Activated naive CD8-positive, alpha-beta T cell treated with anti-CD3 and anti-CD28 coated beads, Interleukin-2, amount 50 U/mL, for 16 hours (primary cell): ENCODE data around the gene FAM9C.

Source experiments
- DNase-seq: peaks from one replicate; pipeline ENCODE4 v3.0.0-alpha.2; 2020; ENCODE audit warnings: low read depth, low spot score

FAM9C gene

DNA sequence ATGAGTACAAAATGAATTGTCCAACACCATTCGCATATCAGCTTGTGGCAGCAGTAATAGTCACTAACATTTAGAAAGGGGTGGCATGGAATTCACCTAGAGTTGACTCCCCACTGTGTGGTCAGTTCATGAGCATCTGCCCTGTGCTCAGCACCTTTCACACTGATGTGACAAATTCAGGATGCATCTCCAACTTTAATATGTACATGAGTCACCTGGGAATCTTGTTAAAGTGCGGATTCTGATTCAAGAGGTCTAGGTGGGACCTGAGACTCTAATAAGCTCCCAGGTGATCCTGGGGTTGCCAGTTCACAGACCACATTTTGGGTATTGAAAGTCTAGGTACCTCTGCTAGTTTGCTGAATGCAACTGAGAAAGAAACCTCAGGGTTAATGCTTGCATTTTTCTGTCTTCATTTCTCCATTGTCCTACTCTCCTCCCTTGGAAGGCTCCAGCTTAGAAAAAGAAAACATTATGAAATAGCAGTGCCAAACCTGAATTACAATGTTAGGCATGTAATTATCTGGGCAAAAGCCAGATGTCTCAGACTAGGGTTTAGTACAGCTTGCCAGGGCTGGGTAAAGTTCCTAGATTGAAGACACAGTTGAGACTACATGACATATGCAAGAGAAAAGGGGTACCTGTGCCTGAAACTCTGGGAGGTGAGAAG is 36.8 kb downstream of the FAM9C start:
- DNase-seq = no peak

- no peak for DNase-seq
Observed at GRCh38 chrX:13005661-13006473, 38.6 kb downstream of the FAM9C start.

GRCh38 chrX:13001961-13002671 is 42.3 kb downstream of the FAM9C start:
- no peak for DNase-seq

DNA sequence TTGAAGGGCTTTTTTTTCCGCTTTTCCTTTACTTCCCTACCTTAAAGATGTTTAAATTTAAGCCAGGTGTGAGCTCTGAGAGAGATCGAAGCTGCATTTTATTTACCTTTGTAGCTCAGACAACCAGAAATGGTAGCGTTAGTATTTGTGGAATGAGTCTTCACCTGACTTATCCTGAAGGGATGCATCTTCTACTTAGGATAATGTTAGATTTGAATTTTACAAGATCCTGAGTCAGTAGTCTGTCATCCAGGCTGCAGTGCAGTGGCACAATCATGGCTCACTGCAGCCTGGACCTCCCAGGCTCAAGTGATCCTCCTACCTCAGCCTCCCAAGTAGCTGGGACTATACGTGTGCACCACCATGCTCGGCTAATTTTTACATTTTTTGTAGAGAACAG is 43.3 kb downstream of the FAM9C start:
- no peak for DNase-seq

DNA sequence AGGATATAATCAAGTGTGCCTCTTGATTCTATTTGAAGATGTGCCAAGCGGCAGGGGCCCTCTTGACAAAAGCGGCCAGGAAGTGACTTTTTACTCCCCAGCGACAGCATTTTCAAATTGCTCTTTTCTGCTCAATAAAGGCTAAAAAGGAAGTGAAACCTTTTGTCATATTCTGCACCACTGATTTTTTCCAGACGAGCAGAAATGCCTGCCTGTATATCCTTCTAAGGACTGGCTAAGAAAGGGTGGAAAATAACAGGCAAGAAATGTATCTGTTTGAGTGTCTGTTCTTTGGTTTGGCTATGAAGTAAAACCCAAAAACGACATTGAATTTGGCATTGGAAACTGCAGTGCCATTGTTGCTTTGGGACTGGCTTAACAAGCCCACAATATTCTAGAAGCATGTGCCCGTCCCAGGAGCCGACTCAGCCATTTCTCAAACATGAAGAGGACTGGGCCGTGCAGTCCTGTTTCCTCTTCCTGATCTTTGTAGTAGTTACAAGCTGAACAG is 44.1 kb downstream of the FAM9C start:
- no peak for DNase-seq

GRCh38 chrX:12999422-12999821 is 45.0 kb downstream of the FAM9C start:
- no peak for DNase-seq

DNA sequence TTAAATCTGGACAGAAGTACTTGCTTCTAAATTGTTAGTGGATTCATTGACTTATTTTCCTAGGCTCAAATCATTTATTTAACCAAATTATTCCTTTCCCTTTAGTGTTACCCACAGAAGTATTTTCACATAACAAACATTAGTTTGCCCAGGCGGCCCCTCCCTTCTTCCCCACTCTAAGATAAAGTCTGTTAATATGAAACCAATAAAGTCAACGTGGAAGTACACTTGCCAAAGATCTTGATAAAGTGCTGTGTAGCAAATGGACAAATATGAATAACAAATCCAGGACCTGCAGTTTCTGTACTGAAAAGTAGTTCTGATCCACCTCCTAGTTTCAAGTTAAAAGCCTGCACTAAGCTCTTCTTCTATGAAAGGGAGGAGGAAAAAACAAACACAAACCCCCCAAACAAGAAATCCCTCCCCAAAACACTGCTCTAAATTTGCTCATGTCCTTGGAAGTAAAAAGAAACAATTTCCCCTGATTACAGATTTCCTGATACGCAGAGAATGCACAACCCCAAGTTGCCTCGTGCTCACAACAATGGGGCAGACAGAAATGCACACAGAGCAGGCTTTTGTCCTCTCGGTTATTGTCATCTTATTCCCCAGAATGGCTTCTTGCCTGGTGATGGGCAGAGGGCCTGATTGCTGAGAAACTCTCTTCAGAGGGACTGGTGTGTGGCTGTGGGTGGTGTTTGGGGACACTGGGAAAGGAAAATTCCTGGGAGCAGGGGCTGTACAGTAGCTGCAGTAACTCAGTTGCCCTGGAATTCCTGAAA is 46.3 kb downstream of the FAM9C start:
- DNase-seq = no peak

DNA sequence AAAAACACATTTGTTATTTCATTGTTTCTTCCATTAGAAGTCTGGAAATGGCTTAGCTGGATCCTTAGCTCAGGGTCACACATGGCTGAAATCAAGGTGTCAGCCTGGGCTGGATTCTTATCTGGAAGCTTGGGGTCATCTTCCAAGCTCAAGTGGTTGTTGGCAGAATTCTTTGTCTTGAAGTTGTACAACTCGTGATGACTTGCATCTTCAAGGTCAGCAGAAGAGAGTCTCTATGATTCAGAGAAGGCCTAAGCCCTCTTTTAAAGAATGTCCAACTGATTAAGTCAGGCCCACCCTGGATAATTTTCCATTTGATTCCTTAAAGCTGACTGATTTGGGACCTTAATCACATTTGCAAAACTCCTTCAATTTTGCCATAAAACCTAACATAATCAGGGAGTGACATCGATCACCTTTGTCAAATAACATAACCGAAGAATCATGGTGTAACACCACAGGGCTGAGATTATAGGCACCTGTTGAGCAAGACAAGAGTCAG is 47.4 kb downstream of the FAM9C start:
- DNase-seq = no peak

DNA sequence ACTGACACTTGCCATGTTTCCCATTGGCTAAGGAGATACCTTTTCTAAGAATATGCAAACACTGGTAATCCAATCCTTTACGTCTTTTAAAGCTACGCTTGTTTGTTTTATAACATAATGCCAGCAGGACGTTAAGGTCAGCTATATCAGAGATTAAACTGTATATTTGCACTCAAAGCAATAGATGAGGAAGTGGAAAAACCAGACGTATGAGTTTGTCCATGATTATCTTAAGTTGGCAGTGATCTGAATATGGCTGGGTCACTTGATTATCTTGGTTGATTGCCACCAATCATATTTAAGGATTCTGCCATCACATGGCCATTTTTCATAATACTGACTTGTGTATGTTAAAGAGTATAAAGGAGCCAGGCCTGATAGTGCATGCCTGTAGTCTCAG is 50.1 kb downstream of the FAM9C start:
- no peak for DNase-seq

- DNase-seq = no peak
Observed at GRCh38 chrX:12993826-12994225, 50.6 kb downstream of the FAM9C start.

GRCh38 chrX:12992544-12993118 is 51.8 kb downstream of the FAM9C start:
- no peak for DNase-seq

- DNase-seq = no peak
Observed at GRCh38 chrX:12991575-12991974, 52.8 kb downstream of the FAM9C start.

DNA sequence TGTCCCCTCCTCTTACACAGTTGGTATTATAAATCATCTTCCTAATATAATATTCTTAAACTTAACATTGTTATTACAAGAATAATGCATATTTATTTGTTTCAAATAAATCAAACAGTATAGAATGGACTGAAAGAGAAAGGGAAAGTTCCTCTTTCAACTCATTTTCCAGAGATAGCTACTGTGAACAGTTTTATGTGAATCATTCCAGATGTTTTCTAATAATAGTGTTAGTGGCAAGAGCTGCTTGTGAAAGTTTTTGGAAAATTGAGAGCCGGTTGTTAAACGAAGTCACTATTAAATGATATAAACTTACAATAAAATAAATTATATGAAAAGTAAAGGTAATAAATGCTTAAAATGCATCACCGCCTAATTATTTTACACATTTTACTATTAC is 55.0 kb downstream of the FAM9C start:
- DNase-seq = no peak

DNA sequence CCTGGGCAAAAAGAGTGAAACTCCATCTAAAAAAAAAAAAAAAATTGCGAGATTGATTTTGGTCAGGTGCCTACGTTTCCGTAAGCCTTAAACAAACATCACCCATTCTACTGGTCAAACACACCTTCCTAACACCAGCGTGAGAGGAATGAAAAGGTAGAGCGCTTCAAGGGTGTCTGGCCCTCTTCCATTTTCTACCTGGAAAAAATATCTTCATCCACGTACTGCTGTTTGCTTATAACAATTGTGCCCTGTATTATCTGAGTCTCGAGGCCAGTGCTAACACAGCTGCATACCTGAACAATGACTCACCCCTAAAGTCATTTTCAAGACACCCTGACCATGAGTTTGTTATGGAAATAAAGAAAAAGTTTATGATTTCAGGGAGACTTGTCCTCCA is 55.6 kb downstream of the FAM9C start:
- no peak for DNase-seq

- no peak for DNase-seq
Observed at GRCh38 chrX:12987900-12988594, 56.4 kb downstream of the FAM9C start.

DNA sequence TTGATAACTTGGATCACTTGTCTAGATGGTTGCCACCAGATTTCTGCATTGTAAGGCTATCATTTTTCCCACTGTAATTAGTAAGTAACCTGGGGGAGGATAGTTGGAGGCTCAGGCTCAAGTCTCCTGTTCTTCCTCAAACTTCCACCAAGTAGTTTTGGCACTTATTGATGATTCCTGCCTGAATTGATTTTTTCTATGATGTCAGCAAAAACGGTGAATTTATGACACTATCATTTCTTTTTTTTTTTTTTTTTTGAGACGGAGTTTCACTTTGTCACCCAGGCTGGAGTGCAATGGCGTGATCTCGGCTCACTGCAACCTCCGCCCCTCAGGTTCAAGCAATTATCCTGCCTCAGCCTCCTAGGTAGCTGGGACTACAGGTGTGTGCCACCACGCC is 57.1 kb downstream of the FAM9C start:
- no peak for DNase-seq

- DNase-seq = no peak
Observed at GRCh38 chrX:12986886-12987285, 57.5 kb downstream of the FAM9C start.

GRCh38 chrX:12986164-12986779 is 58.1 kb downstream of the FAM9C start:
- no peak for DNase-seq
